Spleen (tissue), 11 donors: ENCODE data around the gene S100A14. TPM values are rescaled to one million over a fixed set of nuclear protein-coding genes. Genes with fewer than 3 reads are reported as not detected.

Experiments used
- DNase-seq: peaks from one replicate; pipeline ENCODE4 v3.0.0-alpha.2; 2020
- H3K27ac ChIP-seq, 8 donors: fragments of 200-600 bp; sonication (generic) in 7 of 8; 1 replicate in 4 of 8; 2 replicates in 4 of 8; pipeline versions ENCODE4 v1.5.0 to v1.8.0; 2016 to 2021; ENCODE audit warnings: inconsistent platforms in 4 of 8, mild to moderate bottlenecking in 4 of 8, moderate library complexity in 1 of 8
- H3K27me3 ChIP-seq, 7 donors: fragments of 200-600 bp; sonication (generic) in 6 of 7; replicated peaks in 1 of 7; 1 replicate in 4 of 7; 2 replicates in 3 of 7; pipeline versions ENCODE4 v1.5.0 to v1.8.0; 2016 to 2021; ENCODE audit warnings: inconsistent platforms in 3 of 7, mild to moderate bottlenecking in 1 of 7
- H3K36me3 ChIP-seq, 6 donors: fragments of 200-600 bp; sonication (generic) in 5 of 6; 1 replicate in 4 of 6; 2 replicates in 2 of 6; pipeline versions ENCODE4 v1.5.0 to v1.8.0; 2016 to 2021; ENCODE audit warnings: inconsistent platforms in 2 of 6
- H3K4me1 ChIP-seq, 6 donors: fragments of 200-600 bp; sonication (generic) in 5 of 6; 1 replicate in 3 of 6; 2 replicates in 3 of 6; pipeline versions ENCODE4 v1.5.0 to v1.8.0; 2016 to 2021; ENCODE audit warnings: inconsistent platforms in 3 of 6
- H3K4me3 ChIP-seq, 8 donors: fragments of 200-600 bp; sonication (generic) in 7 of 8; 1 replicate in 4 of 8; 2 replicates in 4 of 8; pipeline versions ENCODE4 v1.5.0 to v1.8.0; 2016 to 2021; ENCODE audit warnings: inconsistent platforms in 4 of 8, mild to moderate bottlenecking in 4 of 8, moderate library complexity in 2 of 8
- H3K9me3 ChIP-seq, 8 donors: fragments of 200-600 bp; sonication (generic) in 7 of 8; 1 replicate in 4 of 8; 2 replicates in 4 of 8; pipeline versions ENCODE4 v1.5.0 to v1.8.0; 2016 to 2021; ENCODE audit warnings: inconsistent platforms in 4 of 8
- CTCF ChIP-seq, 11 experiments: fragments of 200-600 bp in 7 of 11; fragments of 450-650 bp in 4 of 11; sonication (generic) in 4 of 11; IDR thresholded peaks in 8 of 11; conservative IDR thresholded peaks in 3 of 11; 1 replicate in 7 of 11; 2 replicates in 4 of 11; pipeline versions ENCODE4 v1.4.0 to v1.8.0; 2016 to 2021; ENCODE audit warnings: antibody characterized with exemption in 11 of 11, inconsistent platforms in 4 of 11, mild to moderate bottlenecking in 1 of 11
- POLR2A ChIP-seq, 3 donors: fragments of 450-650 bp; IDR thresholded peaks; one replicate each; pipeline ENCODE4 v1.5.1; 2017; ENCODE audit warnings: antibody characterized with exemption in 3 of 3, mild to moderate bottlenecking in 1 of 3
- POLR2AphosphoS5 ChIP-seq, 3 donors: sonication (generic); formaldehyde crosslinking; IDR thresholded peaks; one replicate each; pipeline ENCODE4 v1.5.1; 2017; ENCODE audit warnings: antibody characterized with exemption in 3 of 3
- WGBS, 5 donors: extraction: QIAGEN DNeasy Blood & Tissue Kit in 3 of 5; methylation state at CpG; one replicate each; pipeline versions ENCODE4 v1.1.5 to v1.1.7; 2013 to 2018; 5-methylcytosine and 5-hydroxymethylcytosine counted together
- intact Hi-C: fragments of 100-400 bp; cut with DNase I; formaldehyde crosslinking; loops from one replicate; pipeline ENCODE4 v1.15.0; 2023; ENCODE audit warnings: low total_unique reads
- polyA plus RNA-seq, 3 donors: library from polyadenylated mRNA; stranded (reverse); fragments of 200-250 nt; gene quantifications; one replicate each; pipeline ENCODE4 v1.2.1, GENCODE V29; 2013
- total RNA-seq, 7 donors: library from RNA; depleted of rRNA in 3 of 7; stranded (reverse); fragments of >200 nt in 3 of 7; fragmentation: NEBNext Ultra II Directional in 4 of 7; extraction: Animal tissue kit (Norgen Biotek cat#: 25700) in 4 of 7; gene quantifications; one replicate each; pipeline versions ENCODE4 v1.1.0 to v1.2.1, GENCODE V29; 2016 to 2021
- donor health status: healthy with polysubstance abuse.
- donor health status: DM: no; HTN: no; CAD: no; lungs with moderate emphysema.
- donor health status: DM: no; HTN: no; CAD: no.
- donor health status: Bipolar disorder and iron deficiency.
- donor health status: healthy.
- donor health status: DM: no; HTN: no; CAD: no.
- donor health status: DM: yes; HTN: yes; CAD: no.

S100A14 gene
- total and polyA plus RNA-seq, 10 donors = 0.28 to 3.0 (median 1.0) TPM; not detected in 3

GRCh38 chr1:153655333-153655732, 39.2 kb upstream of the S100A14 start:
- peaks cover 0 to 9% (median 0%) of the 10 kb centered on the region in 6 donors for H3K36me3 ChIP-seq
- peaks cover 9 to 38% (median 24%) of the 10 kb centered on the region in 6 donors for H3K4me1 ChIP-seq
- no peaks in the 10 kb centered on the region for H3K27me3 ChIP-seq
- WGBS, 5 donors = 86 to 96% (median 93%) methylated on average over 3 of the region's 3 CpGs
- H3K27ac ChIP-seq = no peak overlapping the region
- no peak for TF ChIP-seq CTCF (IDR thresholded peaks at IDR 0.05 in 8 of 11, conservative IDR thresholded peaks at IDR 0.05 in 3 of 11)
- TF ChIP-seq POLR2A (IDR thresholded peaks at IDR 0.05) = no peak
- TF ChIP-seq POLR2AphosphoS5 (IDR thresholded peaks at IDR 0.05) = no peak
- DNase-seq = no peak
- intact Hi-C loops = no loop called here
- no peak overlapping the region for H3K4me3 ChIP-seq
- H3K9me3 ChIP-seq = no peaks in the 10 kb centered on the region

- Histone ChIP-seq H3K36me3 (peaks cover 0 to under 1% (median 0%) of the 10 kb centered on the region in 6 donors), H3K4me1 (peaks cover 0 to 21% (median 11%) of the 10 kb centered on the region in 6 donors), H3K4me3 (no peak overlapping the region), H3K27me3 (no peaks in the 10 kb centered on the region), H3K9me3 (no peaks in the 10 kb centered on the region), H3K27ac (peak overlapping the region in 6 of 8 donors; percentile 9 to 81 (median 70))
- TF ChIP-seq POLR2AphosphoS5 (IDR thresholded peaks at IDR 0.05) (no peak), POLR2A (IDR thresholded peaks at IDR 0.05) (no peak), CTCF (IDR thresholded peaks at IDR 0.05 in 8 of 11, conservative IDR thresholded peaks at IDR 0.05 in 3 of 11) (no peak)
- WGBS, 5 donors = 27 to 73% (median 50%) methylated on average over 3 of the region's 3 CpGs
- no peak for DNase-seq
- intact Hi-C loops = no loop called here
These were observed 36.8 kb upstream of the S100A14 start for GRCh38 chr1:153652805-153653500.

- intact Hi-C loops = no loop called here
- Histone ChIP-seq H3K4me1 (peaks cover 0 to 25% (median 12%) of the 10 kb centered on the region in 6 donors), H3K36me3 (peaks cover 0 to 12% (median 5%) of the 10 kb centered on the region in 6 donors), H3K9me3 (no peaks in the 10 kb centered on the region), H3K27ac (no peak overlapping the region), H3K4me3 (no peak overlapping the region), H3K27me3 (no peaks in the 10 kb centered on the region)
- TF ChIP-seq POLR2A (IDR thresholded peaks at IDR 0.05) = no peak
- TF ChIP-seq POLR2AphosphoS5 (IDR thresholded peaks at IDR 0.05) = no peak
- DNase-seq = no peak
- whole genome bisulfite sequencing, 5 donors = 82 to 100% (median 92%) methylated on average over 1 of the region's 1 CpG
These were observed 35.6 kb upstream of the S100A14 start for GRCh38 chr1:153651771-153652170.

GRCh38 chr1:153649863-153650235, 33.7 kb upstream of the S100A14 start:
- peaks cover 0 to 32% (median 24%) of the 10 kb centered on the region in 6 donors for H3K36me3 ChIP-seq
- peaks cover 0 to 44% (median 22%) of the 10 kb centered on the region in 6 donors for H3K4me1 ChIP-seq
- H3K4me3 ChIP-seq = no peak overlapping the region
- peak overlapping the region in 1 of 8 donors; percentile 53 for H3K27ac ChIP-seq
- WGBS, 5 donors = 63 to 89% (median 83%) methylated on average over 2 of the region's 2 CpGs
- no peaks in the 10 kb centered on the region for H3K27me3 ChIP-seq
- intact Hi-C loops = no loop called here
- DNase-seq = no peak
- TF ChIP-seq POLR2A (IDR thresholded peaks at IDR 0.05) = no peak
- TF ChIP-seq POLR2AphosphoS5 (IDR thresholded peaks at IDR 0.05) = peak in 2 of 3 donors; percentile 41 to 57
- no peaks in the 10 kb centered on the region for H3K9me3 ChIP-seq

- DNase-seq = no peak
- Histone ChIP-seq H3K27ac (peak overlapping the region in 2 of 8 donors; percentile 5 to 53), H3K9me3 (no peaks in the 10 kb centered on the region), H3K4me3 (no peak overlapping the region), H3K27me3 (no peaks in the 10 kb centered on the region), H3K36me3 (peaks cover 0 to 37% (median 29%) of the 10 kb centered on the region in 6 donors), H3K4me1 (peaks cover 0 to 47% (median 22%) of the 10 kb centered on the region in 6 donors)
- TF ChIP-seq POLR2A (IDR thresholded peaks at IDR 0.05) (no peak), POLR2AphosphoS5 (IDR thresholded peaks at IDR 0.05) (peak in 1 of 3 donors; percentile 24)
- intact Hi-C loops = no loop called here
- 46 to 80% (median 58%) methylated on average over 3 of the region's 3 CpGs for WGBS, 5 donors
These were observed 33.2 kb upstream of the S100A14 start for GRCh38 chr1:153649137-153649862.
